Measurements from ENCODE around the gene SMIM36. TPM values are rescaled to one million over a fixed set of nuclear protein-coding genes. Genes with fewer than 3 reads are reported as not detected.
A peak's percentile ranks its signal among the peaks of the same experiment; 100 is the strongest.

SMIM36 gene
- total RNA-seq, 1 donor from 2014 or later = not detected

DNA sequence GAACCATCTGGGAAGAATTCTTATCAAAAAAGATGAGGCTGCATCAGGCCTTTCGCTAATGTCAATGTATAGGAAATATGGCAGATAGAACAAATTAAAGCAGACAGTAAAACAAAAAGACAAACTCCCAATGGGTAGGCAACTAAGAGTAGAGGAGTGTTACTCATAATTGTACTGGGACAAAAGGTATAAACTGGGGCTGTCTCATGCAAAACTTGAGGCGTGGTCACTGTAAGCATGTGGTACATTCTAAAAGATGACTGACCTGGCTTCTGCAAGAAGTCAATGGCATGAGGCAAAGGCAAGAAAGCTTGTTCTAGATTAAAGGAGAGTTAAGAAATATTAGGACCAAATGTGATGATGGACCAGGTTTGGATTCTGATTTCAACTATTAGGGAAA lies 26.7 kb downstream of the SMIM36 start:
- no peaks in the 10 kb centered on the region for H3K36me3 ChIP-seq (ENCODE audit: control insufficient read depth, insufficient read depth, low read length)
- TF ChIP-seq, protein P1, sequence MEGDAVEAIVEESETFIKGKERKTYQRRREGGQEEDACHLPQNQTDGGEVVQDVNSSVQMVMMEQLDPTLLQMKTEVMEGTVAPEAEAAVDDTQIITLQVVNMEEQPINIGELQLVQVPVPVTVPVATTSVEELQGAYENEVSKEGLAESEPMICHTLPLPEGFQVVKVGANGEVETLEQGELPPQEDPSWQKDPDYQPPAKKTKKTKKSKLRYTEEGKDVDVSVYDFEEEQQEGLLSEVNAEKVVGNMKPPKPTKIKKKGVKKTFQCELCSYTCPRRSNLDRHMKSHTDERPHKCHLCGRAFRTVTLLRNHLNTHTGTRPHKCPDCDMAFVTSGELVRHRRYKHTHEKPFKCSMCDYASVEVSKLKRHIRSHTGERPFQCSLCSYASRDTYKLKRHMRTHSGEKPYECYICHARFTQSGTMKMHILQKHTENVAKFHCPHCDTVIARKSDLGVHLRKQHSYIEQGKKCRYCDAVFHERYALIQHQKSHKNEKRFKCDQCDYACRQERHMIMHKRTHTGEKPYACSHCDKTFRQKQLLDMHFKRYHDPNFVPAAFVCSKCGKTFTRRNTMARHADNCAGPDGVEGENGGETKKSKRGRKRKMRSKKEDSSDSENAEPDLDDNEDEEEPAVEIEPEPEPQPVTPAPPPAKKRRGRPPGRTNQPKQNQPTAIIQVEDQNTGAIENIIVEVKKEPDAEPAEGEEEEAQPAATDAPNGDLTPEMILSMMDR (IDR thresholded peaks at IDR 0.05; ENCODE audit: insufficient read depth, low read length, severe bottlenecking) = no peak
- H3K27me3 ChIP-seq (ENCODE audit: control insufficient read depth, insufficient read depth, low read length) = no peaks in the 10 kb centered on the region
- DNase-seq (ENCODE audit: low read depth) (peak; percentile 19), FAIRE-seq (no peak)
- H3K4me3 ChIP-seq (ENCODE audit: low read depth, low read length) = no peak overlapping the region

DNA sequence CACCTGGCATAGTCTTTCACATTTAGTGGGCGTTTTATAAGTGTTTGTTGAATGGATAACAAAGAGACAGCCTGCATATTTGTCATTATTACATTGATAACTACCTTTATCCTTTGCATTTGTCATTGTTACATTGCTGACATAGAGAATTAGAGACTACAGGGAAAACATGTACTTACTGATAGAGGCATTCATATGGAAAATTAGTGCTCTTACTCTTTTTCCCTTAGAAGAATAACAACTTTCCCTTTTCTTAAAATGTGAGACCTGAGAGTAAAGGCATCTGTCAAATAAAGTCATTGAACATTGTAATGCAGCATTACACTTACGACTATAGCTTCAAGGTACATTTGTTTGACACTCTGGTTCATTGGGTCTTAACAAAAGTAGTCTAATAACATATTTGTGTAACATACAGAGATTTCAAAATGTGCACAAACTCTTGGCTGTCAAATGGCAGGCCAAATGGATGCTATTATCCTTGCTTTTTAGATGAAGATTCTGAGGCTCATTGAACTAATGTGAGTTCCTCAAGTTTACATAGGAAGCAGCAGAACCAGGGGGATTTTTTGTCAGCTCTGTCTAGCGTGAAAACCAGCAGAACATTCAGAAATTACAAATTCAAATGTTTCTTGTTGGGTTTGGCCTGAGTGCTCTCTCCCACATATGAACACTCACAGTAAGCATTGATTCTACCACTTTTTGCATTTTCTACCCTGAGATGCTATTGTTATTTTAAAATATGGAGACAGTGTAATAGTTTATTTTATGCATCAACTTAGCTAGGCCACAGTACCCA lies 28.5 kb downstream of the SMIM36 start:
- Histone ChIP-seq H3K36me3 (ENCODE audit: control insufficient read depth, insufficient read depth, low read length) (no peaks in the 10 kb centered on the region), H3K4me3 (ENCODE audit: low read depth, low read length) (no peak overlapping the region), H3K27me3 (ENCODE audit: control insufficient read depth, insufficient read depth, low read length) (no peaks in the 10 kb centered on the region)
- DNase-seq (ENCODE audit: low read depth) (no peak), FAIRE-seq (no peak)
- TF ChIP-seq, protein P1 (IDR thresholded peaks at IDR 0.05; ENCODE audit: insufficient read depth, low read length, severe bottlenecking) = no peak

DNA sequence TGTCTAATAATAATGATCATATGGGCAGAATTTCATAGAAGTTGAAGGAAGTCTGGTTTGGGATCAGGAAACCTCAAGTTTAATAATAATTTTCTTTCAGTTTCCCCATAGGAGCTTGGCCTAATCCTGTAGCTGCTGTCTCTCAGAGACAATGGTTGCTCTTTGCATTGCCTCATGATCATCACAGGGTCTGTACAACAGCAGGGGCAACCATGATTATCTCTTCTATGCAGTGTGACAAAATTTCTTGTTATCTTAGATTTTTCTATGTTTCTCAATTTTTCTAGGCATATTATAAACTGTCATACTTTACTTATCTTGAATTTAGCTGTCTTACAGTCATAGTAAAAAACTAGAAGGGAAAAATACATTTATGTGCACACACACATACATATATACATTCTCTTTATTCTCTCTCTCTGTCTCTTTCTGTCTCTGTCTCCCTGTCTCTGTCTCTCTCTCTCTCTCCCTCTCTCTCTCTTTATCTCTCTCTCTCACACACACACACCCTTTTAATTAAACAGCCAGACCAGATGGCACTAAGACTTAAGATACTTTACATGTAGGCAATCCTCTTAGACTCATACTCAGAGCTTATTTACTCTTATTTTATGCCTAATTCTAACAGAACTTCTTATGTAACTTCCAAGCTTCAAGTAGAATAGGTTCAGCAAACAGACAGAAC lies 30.5 kb downstream of the SMIM36 start:
- Histone ChIP-seq H3K4me3 (ENCODE audit: low read depth, low read length) (no peak overlapping the region), H3K27me3 (ENCODE audit: control insufficient read depth, insufficient read depth, low read length) (no peaks in the 10 kb centered on the region), H3K36me3 (ENCODE audit: control insufficient read depth, insufficient read depth, low read length) (no peaks in the 10 kb centered on the region)
- DNase-seq (ENCODE audit: low read depth) (no peak), FAIRE-seq (no peak)
- TF ChIP-seq, protein P1 (IDR thresholded peaks at IDR 0.05; ENCODE audit: insufficient read depth, low read length, severe bottlenecking) = no peak

DNA sequence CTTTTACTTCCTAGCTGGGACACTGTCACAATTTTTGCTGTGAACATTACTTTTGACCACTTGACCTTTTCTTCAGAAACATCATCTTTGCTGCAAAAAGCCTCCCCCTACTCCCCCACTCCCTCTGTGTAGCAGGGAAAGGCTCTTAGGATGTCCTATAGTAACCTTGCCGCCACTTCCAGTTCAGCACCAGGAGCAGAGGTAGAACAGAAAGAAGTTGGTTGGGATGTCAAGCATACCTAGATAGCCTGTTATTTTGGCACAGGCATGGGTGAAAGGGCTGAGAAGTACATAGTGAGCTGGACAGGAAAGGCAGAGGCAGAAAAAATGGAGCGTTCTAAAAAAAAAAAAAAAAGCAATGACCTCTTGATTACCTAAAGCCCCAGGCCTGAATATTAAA lies 31.3 kb downstream of the SMIM36 start:
- DNase-seq (ENCODE audit: low read depth) = no peak
- no peaks in the 10 kb centered on the region for H3K27me3 ChIP-seq (ENCODE audit: control insufficient read depth, insufficient read depth, low read length)
- no peaks in the 10 kb centered on the region for H3K36me3 ChIP-seq (ENCODE audit: control insufficient read depth, insufficient read depth, low read length)
- FAIRE-seq = no peak
- no peak overlapping the region for H3K4me3 ChIP-seq (ENCODE audit: low read depth, low read length)
- TF ChIP-seq, protein P1 (IDR thresholded peaks at IDR 0.05; ENCODE audit: insufficient read depth, low read length, severe bottlenecking) = no peak

DNA sequence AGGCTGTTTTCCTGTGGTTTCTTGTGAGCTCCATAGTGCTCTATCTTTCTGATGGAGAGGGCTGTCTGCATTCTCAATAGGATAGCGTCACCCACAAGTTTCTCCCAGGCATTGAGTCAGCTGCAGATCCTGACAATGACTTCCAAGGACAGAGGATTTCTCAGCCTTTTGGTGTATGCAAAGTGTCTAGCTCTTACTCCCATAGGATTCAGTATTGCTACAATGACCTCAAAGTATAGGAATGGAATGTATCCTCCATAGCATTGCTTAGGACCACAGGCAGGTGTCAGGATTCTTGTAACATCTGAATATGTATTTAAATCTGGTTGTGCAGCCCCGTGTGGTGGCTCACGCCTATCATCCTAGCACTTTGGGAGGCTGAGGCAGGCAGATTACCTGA lies 32.3 kb downstream of the SMIM36 start:
- Histone ChIP-seq H3K36me3 (ENCODE audit: control insufficient read depth, insufficient read depth, low read length) (no peaks in the 10 kb centered on the region), H3K27me3 (ENCODE audit: control insufficient read depth, insufficient read depth, low read length) (no peaks in the 10 kb centered on the region), H3K4me3 (ENCODE audit: low read depth, low read length) (no peak overlapping the region)
- FAIRE-seq (no peak), DNase-seq (ENCODE audit: low read depth) (no peak)
- TF ChIP-seq, protein P1 (IDR thresholded peaks at IDR 0.05; ENCODE audit: insufficient read depth, low read length, severe bottlenecking) = no peak

Measured in bronchial epithelial cell (primary cell).